HS-27A (cell line): ENCODE results near the gene MAD1L1.

ENCODE experiments used
- DNase-seq: peaks from one replicate; pipeline ENCODE4 v3.0.0-alpha.2; 2012; ENCODE audit warnings: low read depth, missing footprints

MAD1L1 gene

GRCh38 chr7:2116989-2117591 is 115.7 kb downstream of the MAD1L1 start:
- no peak for DNase-seq

GRCh38 chr7:2116448-2116810 is 116.3 kb downstream of the MAD1L1 start:
- no peak for DNase-seq

DNA sequence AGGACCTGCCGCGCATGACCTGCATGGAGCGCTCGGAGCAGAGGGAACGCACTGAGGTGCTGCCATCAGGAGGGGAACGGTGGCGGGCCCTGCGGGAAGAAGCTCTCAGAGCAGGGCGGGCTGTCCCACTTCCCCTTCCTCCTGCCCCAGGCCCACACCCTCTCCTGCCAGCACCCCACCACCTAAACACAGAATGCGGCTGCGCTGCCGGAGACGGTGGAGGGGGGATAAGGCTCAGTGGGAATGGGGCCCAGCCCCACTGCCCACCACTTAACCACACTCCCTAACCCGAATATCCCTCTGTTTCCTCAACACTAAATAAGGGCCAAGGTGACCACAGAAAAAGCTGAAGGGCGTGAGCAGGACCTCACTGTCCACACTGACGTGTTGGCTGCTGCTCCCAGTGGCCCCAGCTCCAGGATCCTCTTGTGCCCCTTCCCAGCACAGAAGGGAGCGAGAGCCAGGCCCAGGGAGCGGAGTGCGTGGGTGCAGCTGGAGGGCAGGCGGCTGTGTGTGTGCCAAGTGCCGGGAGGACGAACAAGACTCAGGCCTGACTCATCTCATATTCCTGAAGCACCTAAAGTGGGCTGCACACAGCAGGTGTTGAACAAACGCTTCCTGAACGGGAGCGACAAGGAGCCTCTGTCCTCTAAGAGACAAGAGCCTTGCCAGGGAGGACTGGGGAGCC is 116.8 kb downstream of the MAD1L1 start:
- DNase-seq: no peak

DNA sequence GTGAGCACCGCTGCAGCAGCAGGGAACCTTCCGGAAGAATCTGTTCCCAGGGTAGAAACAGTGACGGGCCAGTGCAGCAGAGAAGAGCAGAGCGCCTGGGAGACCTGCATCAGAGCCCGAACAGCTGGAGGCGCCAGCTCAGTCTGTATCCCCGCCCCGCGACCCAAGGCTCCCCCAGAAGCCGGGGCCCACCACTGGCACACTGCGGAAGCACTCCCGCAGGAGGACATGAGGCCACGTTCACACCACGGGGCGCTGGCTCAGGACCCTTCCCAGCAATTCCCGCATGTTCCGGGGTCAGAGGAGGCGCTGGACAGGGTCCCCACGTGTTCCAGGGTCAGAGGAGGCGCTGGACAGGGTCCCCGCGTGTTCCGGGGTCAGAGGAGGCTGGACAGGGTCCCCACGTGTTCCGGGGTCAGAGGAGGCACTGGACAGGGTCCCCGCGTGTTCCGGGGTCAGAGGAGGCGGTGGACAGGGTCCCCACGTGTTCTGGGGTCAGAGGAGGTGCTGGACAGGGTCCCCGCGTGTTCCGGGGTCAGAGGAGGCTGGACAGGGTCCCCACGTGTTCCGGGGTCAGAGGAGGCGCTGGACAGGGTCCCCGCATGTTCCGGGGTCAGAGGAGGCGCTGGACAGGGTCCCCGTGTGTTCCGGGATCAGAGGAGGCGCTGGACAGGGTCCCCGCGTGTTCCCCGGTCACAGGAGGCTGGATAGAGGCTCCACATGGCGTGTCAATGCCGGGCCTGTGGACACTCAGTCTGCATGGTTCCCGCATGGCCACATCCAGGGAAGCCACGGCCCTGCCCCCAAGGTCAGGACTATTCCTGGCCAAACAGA is 117.6 kb downstream of the MAD1L1 start:
- no peak for DNase-seq

DNA sequence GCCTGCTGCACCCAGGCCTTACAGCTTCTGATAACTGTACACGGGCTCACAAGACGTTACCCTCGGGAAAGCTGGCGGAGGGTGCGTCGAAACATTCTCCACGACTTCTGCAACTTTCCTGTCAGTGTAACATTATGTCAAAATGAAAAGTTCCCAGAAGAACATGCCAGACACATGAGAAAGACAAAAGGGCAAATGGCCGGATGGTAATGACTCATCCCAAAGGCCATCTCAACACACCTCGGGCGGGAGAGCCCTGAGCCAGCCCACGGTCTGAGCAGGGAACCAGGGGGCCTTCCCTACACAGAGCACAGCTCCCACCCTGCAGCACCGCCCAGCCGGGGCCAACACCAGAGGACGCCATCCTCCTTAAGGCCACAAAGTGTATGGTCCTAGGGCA is 118.7 kb downstream of the MAD1L1 start:
- DNase-seq: peak; percentile 5

- DNase-seq: no peak
These were observed 120.2 kb downstream of the MAD1L1 start for GRCh38 chr7:2112261-2113198.

DNA sequence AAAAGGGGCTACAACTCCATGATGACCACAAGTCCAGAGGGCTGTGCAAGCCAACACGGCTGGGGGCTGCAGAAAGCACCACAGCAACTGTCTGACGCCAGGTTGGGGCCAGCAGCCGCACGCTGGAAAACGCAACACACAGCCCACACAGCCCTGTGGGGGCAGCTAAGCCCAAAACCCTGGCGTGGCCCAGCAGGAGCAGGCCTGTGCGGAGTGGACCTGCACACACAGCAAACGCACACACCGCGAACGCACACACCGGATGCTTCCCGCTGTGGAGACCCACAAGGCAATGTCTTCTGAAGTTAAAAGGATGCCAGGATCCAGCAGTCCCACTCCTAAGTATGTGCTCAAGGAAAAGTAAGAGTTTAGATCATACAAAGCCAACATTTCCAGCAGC is 121.2 kb downstream of the MAD1L1 start:
- DNase-seq: no peak

DNA sequence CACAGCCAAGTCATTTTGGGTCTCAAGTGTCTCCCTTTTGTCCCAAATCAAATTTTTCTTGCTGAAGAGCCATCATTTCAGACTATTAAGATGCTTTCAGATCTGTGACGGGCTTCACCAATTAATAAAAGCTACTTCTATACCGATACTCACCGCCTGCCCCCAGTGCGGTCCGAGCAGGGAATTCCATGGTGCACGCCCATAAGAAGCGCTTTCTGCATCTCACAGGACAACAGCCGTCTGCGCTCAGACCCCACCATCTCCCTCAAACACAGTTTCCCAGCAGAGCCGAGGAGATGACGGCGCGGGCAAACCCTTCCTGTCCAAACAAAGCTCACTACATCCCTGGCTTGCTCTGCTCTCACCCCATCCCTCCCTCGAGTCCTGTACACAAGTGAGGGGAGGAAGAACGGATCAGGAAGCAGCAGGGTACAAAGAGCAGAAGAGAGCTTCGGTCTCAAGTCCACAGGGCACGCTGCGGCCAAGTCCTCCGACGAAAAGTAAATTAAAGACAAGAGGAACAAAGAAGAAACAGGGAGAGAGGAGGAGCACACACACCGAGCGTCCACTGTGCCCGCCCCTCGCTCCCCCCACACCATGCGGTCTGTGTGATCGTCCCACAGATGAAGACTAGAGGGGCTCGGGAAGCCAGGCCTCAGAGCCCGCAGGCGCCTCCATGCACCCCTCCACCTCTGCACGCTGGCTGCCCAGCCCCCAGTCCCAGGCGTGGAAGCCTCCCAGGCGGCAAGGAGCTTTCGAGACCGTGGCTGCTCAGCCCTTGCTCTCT is 121.9 kb downstream of the MAD1L1 start:
- DNase-seq: no peak

DNA sequence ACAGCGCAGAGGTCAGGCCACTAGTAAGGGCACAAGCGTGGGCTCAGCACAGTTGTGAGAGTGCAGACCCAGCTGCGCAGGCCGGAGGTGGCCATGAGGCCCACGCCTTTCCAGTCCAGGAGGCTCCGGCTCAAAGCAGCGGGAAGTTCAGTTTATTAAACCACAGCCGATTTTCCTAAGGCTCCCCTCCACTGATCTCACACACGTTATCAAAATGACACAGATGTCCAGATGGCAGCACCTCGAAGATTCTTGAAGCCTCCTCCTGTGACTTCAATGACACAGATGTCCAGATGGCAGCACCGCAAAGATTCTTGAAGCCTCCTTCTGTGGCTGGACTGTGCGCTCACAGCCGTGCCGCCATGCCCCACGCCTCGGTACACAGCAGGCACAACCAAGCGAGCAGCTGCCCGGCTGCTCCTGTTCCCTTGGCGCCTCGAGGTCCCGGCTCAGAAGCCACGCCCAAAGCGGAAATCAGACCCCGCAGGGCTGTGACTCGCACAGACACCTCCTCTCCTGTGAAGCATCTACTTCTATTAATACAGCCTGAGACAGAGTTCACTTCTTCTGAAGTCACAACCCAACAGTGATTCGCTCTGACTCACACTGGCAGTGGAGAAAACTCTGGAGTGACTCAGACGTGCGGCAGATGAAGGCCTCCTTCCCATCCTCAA is 122.7 kb downstream of the MAD1L1 start:
- DNase-seq: peak; percentile 71

GRCh38 chr7:2109251-2109872 is 123.4 kb downstream of the MAD1L1 start:
- DNase-seq: no peak

- no peak for DNase-seq
These were observed 124.1 kb downstream of the MAD1L1 start for GRCh38 chr7:2108501-2109250.

- no peak for DNase-seq
These were observed 124.7 kb downstream of the MAD1L1 start for GRCh38 chr7:2108071-2108455.

- no peak for DNase-seq
These were observed 125.2 kb downstream of the MAD1L1 start for GRCh38 chr7:2107386-2108070.

- DNase-seq: no peak
These were observed 125.8 kb downstream of the MAD1L1 start for GRCh38 chr7:2106924-2107323.

DNA sequence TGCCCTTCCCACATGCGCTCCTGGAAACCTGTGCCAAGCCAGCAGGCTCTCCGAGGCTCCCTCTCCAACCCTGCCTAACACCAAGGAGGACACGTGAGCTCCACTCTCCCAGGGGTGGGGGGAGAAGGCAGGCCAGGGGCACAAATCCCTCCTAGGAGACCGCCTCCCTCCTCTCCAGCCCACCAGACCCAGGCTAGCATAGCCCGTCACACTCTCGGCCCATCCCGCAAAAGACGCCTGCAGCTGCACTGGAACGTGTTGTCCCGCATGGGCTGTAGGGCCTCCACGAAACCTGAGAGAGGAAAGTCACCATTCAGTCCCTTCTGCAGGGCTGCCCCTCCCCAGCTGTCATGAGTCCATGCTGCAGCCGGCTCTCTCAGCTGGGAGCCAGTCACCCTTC is 126.3 kb downstream of the MAD1L1 start:
- no peak for DNase-seq

- DNase-seq: no peak
These were observed 126.8 kb downstream of the MAD1L1 start for GRCh38 chr7:2105917-2106316.

GRCh38 chr7:2105280-2105679 is 127.5 kb downstream of the MAD1L1 start:
- DNase-seq: no peak

GRCh38 chr7:2104716-2105115 is 128.0 kb downstream of the MAD1L1 start:
- no peak for DNase-seq
